ENCODE measurements around the gene PTPN2.
"Not testable (repeated sequence)": the region's sequence is repeated elsewhere in the genome, so short reads cannot be mapped to it uniquely, and the experiment has no call there.

PTPN2 gene

GRCh38 chr18:12891561-12891960 is 7.5 kb upstream of the PTPN2 start:
- DNase-seq (ENCODE audit: low read depth), result no peak

- no peak for DNase-seq (ENCODE audit: low read depth)
These were observed 6.9 kb upstream of the PTPN2 start for GRCh38 chr18:12890964-12891363.

- DNase-seq (ENCODE audit: low read depth), result no peak
These were observed 2.6 kb upstream of the PTPN2 start for GRCh38 chr18:12886498-12887126.

GRCh38 chr18:12885500-12885899 is 1.5 kb upstream of the PTPN2 start:
- no peak for DNase-seq (ENCODE audit: low read depth)

- no peak for DNase-seq (ENCODE audit: low read depth)
These were observed 628 bp upstream of the PTPN2 start for GRCh38 chr18:12884406-12885323.

- no peak for DNase-seq (ENCODE audit: low read depth)
These were observed 709 bp downstream of the PTPN2 start for GRCh38 chr18:12883372-12883683.

GRCh38 chr18:12882453-12883371 is 1.3 kb downstream of the PTPN2 start:
- no peak for DNase-seq (ENCODE audit: low read depth)

- DNase-seq (ENCODE audit: low read depth), result no peak
These were observed 3.5 kb downstream of the PTPN2 start for GRCh38 chr18:12880541-12880910.

- DNase-seq (ENCODE audit: low read depth), result no peak
These were observed 4.0 kb downstream of the PTPN2 start for GRCh38 chr18:12879840-12880540.

GRCh38 chr18:12874992-12875391 is 9.0 kb downstream of the PTPN2 start:
- DNase-seq (ENCODE audit: low read depth), result not testable (repeated sequence)

GRCh38 chr18:12873961-12874567 is 10.0 kb downstream of the PTPN2 start:
- not testable (repeated sequence) for DNase-seq (ENCODE audit: low read depth)

- no peak for DNase-seq (ENCODE audit: low read depth)
These were observed 11.6 kb downstream of the PTPN2 start for GRCh38 chr18:12872408-12872807.

- no peak for DNase-seq (ENCODE audit: low read depth)
These were observed 15.5 kb downstream of the PTPN2 start for GRCh38 chr18:12868576-12868975.

- DNase-seq (ENCODE audit: low read depth), result no peak
These were observed 16.5 kb downstream of the PTPN2 start for GRCh38 chr18:12867441-12868123.

- DNase-seq (ENCODE audit: low read depth), result no peak
These were observed 20.3 kb downstream of the PTPN2 start for GRCh38 chr18:12863687-12864216.

- no peak for DNase-seq (ENCODE audit: low read depth)
These were observed 21.1 kb downstream of the PTPN2 start for GRCh38 chr18:12862874-12863482.

- DNase-seq (ENCODE audit: low read depth), result no peak
These were observed 21.6 kb downstream of the PTPN2 start for GRCh38 chr18:12862467-12862866.

GRCh38 chr18:12861637-12862036 is 22.4 kb downstream of the PTPN2 start:
- DNase-seq (ENCODE audit: low read depth), result no peak

- DNase-seq (ENCODE audit: low read depth), result no peak
These were observed 23.5 kb downstream of the PTPN2 start for GRCh38 chr18:12860530-12860929.

- no peak for DNase-seq (ENCODE audit: low read depth)
These were observed 25.0 kb downstream of the PTPN2 start for GRCh38 chr18:12858991-12859390.
